ENCODE measurements around the gene THAP10. TPM values are rescaled to one million over a fixed set of nuclear protein-coding genes. Genes with fewer than 3 reads are reported as not detected.

The THAP10 gene
- total RNA-seq, 2 donors from 2014 or later = 1.3 to 3.0 TPM

DNA sequence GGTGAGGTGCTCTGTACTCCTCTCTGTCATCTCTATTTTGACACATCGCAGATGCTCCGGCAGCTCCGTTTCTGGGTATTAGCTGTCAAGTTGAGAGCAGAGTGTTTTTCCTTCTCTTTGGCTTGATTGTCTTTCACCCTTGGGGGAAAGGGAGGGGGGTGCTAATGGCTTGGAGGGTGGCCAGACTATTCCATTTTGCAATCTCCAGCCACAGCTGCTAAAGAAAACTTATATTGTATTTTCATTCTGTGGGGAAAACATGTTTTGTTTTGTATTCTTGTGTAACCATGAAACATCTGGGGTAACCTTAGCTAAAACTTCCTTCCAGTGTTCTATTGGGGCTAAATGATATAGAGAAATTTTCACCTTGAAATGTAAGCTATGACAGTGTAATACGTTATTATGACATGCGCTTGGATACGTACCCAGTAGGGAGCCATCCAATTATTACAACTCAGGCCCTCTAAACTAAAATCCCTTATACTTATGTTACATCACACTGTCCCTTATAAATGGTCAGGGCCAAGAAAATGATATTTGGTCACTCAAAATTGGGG lies 24.2 kb downstream of the THAP10 start:
- DNase-seq (peak in 2 of 4 donors; percentile 22 to 23), ATAC-seq (peak; percentile 36)
- H3K27ac ChIP-seq = no peak overlapping the region

DNA sequence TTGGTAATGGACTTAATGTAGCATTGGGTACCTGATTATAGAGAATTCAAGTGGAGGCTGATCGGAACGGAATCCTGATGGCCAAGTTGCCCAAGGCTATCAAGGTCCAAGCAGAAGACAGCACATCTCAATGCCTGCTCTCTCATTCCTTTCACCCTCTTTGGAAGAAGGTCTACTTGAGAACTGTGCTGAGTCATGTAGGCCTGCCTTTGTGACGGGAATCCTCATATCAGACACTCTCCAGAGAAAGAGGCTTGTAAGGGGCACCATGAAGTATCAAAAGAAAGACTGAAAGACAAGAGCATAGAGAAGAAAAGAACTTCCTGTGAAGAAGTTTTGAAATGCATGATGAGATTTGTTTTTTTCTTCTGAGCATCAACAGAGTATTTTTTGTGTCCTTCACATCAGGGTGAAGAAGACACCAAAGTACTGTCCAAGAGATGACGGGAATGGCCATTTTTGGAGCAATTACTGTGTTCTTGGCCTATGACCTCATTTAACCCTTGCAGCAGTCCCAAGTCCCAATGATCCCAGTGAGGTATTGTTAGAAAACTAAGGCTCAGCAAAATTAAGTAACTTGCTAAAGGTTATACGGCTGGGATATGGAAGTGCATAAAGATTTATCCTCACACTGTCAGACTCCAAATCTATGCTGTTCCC lies 25.1 kb downstream of the THAP10 start:
- H3K4me1 ChIP-seq = no peaks in the 10 kb centered on the region
- DNase-seq = no peak
- no peak overlapping the region for H3K4me3 ChIP-seq
- no peak overlapping the region for H3K27ac ChIP-seq
- no peaks in the 10 kb centered on the region for H3K36me3 ChIP-seq (replicated peaks in 1 of 2; ENCODE audit: insufficient read depth in 1 of 2, low read depth in 2 of 2)
- intact Hi-C loops (cut with DNase I) = no loop called here
- TF ChIP-seq, protein P1, sequence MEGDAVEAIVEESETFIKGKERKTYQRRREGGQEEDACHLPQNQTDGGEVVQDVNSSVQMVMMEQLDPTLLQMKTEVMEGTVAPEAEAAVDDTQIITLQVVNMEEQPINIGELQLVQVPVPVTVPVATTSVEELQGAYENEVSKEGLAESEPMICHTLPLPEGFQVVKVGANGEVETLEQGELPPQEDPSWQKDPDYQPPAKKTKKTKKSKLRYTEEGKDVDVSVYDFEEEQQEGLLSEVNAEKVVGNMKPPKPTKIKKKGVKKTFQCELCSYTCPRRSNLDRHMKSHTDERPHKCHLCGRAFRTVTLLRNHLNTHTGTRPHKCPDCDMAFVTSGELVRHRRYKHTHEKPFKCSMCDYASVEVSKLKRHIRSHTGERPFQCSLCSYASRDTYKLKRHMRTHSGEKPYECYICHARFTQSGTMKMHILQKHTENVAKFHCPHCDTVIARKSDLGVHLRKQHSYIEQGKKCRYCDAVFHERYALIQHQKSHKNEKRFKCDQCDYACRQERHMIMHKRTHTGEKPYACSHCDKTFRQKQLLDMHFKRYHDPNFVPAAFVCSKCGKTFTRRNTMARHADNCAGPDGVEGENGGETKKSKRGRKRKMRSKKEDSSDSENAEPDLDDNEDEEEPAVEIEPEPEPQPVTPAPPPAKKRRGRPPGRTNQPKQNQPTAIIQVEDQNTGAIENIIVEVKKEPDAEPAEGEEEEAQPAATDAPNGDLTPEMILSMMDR (IDR thresholded peaks at IDR 0.05) = no peak
- TF ChIP-seq POLR2A (IDR thresholded peaks at IDR 0.05) = no peak
- WGBS, 2 donors = 70 to 91% methylated on average over 5 of the region's 5 CpGs
- no peaks in the 10 kb centered on the region for H3K9me3 ChIP-seq
- ATAC-seq = no peak
- H3K27me3 ChIP-seq = no peaks in the 10 kb centered on the region

More for the DNA sequence above, 24.2 kb downstream of the THAP10 start:
- no peak for TF ChIP-seq POLR2A (IDR thresholded peaks at IDR 0.05)
- TF ChIP-seq, protein P1 (IDR thresholded peaks at IDR 0.05) = no peak
- WGBS, 2 donors = 57 to 58% methylated on average over 6 of the region's 6 CpGs
- H3K4me1 ChIP-seq = no peaks in the 10 kb centered on the region
- H3K36me3 ChIP-seq (replicated peaks in 1 of 2; ENCODE audit: insufficient read depth in 1 of 2, low read depth in 2 of 2) = no peaks in the 10 kb centered on the region
- intact Hi-C loops (cut with DNase I) = no loop called here
- no peak overlapping the region for H3K4me3 ChIP-seq
- no peaks in the 10 kb centered on the region for H3K27me3 ChIP-seq
- no peaks in the 10 kb centered on the region for H3K9me3 ChIP-seq

DNA sequence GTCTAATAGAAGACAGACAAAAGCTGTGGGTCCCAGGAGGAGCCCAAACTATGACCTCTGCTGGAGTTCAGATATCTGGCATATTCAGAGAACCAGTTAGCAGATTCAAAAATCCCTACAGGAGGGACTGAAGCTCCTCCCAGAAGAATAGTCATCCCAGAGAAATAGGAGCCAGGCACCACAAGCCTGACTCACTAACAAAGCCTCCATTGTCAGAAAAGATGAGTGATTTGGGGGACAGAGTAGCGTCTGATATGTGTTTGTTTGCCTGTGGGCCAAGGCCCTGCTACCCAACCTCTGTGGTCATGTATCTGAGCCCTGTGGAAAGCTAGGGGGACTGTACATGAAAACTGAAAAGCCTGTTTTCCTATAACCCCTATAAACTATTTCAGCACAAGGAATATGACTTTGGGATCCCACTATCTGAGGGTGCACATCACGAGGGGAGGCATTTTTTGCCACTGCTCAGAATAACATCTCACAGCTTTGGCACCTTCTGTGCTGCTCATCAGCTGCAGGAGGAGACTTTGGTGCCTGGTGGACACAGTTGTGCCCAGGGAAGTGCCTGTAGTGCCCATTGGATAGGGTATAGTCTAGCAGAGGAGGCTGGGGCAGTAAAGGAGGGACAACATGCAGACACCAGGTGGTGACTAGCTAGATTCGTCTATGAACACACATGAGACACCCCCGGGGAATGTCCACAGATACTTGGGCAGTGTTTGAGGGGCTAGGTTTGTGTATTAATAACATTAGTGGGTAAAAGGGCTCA lies 28.6 kb downstream of the THAP10 start:
- DNase-seq (peak in 2 of 4 donors; percentile 13 to 36), ATAC-seq (peak; percentile 77)
- no peak for TF ChIP-seq POLR2A (IDR thresholded peaks at IDR 0.05)
- TF ChIP-seq, protein P1 (IDR thresholded peaks at IDR 0.05) = no peak
- no peaks in the 10 kb centered on the region for H3K9me3 ChIP-seq
- H3K4me3 ChIP-seq = no peak overlapping the region
- no peaks in the 10 kb centered on the region for H3K36me3 ChIP-seq (replicated peaks in 1 of 2; ENCODE audit: insufficient read depth in 1 of 2, low read depth in 2 of 2)
- no peaks in the 10 kb centered on the region for H3K27me3 ChIP-seq
- 47 to 54% methylated on average over 3 to 4 of the region's 4 CpGs for WGBS, 2 donors
- H3K4me1 ChIP-seq = no peaks in the 10 kb centered on the region
- H3K27ac ChIP-seq = peak overlapping the region in 3 of 4 donors; percentile 35 to 62 (median 45)
- intact Hi-C loops (cut with DNase I) = no loop called here

DNA sequence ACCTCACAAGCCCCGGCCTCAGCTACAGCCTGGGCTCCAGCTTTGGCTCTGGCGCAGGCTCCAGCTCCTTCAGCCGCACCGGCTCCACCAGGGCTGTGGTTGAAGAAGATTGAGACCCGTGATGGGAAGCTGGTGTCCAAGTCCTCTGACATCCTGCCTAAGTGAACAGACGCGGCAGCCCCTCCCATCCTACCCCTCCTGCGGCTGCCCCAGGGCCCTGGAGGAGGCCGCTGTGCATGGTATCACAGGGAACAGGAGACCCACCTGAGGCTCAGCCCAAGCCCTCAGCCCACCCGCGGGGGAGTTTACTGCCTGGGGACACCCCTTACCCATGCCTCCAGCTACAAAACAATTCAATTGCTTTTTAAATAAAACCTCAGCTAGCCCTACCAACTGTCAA lies 32.2 kb downstream of the THAP10 start:
- Histone ChIP-seq H3K36me3 (replicated peaks in 1 of 2; ENCODE audit: insufficient read depth in 1 of 2, low read depth in 2 of 2) (no peaks in the 10 kb centered on the region), H3K4me1 (peaks cover 6% of the 10 kb centered on the region), H3K4me3 (no peak overlapping the region), H3K9me3 (no peaks in the 10 kb centered on the region), H3K27me3 (no peaks in the 10 kb centered on the region), H3K27ac (no peak overlapping the region)
- 80 to 85% methylated on average over 6 to 11 of the region's 11 CpGs for WGBS, 2 donors
- ATAC-seq (no peak), DNase-seq (no peak)
- intact Hi-C loops (cut with DNase I) = no loop called here
- no peak for TF ChIP-seq POLR2A (IDR thresholded peaks at IDR 0.05)
- TF ChIP-seq, protein P1 (IDR thresholded peaks at IDR 0.05) = no peak
